Measurements from ENCODE around the gene INPP5A. TPM values are rescaled to one million over a fixed set of nuclear protein-coding genes. Genes with fewer than 3 reads are reported as not detected.

Gene INPP5A
- total RNA-seq, 1 experiment from 2014 or later: 44.5 TPM

GRCh38 chr10:132549371-132549770 is 11.8 kb downstream of the INPP5A start:
- ChIA-PET CTCF (no interaction called here), POLR2A (no interaction called here)
- no peaks in the 10 kb centered on the region for H3K9me3 ChIP-seq
- peaks cover 4% of the 10 kb centered on the region for H3K4me1 ChIP-seq
- Mint-ChIP-seq H3K4me3 (ENCODE audit: unreplicated experiment) (no peak overlapping the region), H3K27ac (ENCODE audit: unreplicated experiment) (no peak overlapping the region), H3K36me3 (ENCODE audit: insufficient read depth, unreplicated experiment) (no peaks in the 10 kb centered on the region), H3K4me1 (ENCODE audit: low read depth, unreplicated experiment) (no peaks in the 10 kb centered on the region), H3K27me3 (ENCODE audit: insufficient read depth, unreplicated experiment) (no peaks in the 10 kb centered on the region), H3K9me3 (ENCODE audit: unreplicated experiment) (no peaks in the 10 kb centered on the region)
- no peak overlapping the region for H3K4me3 ChIP-seq (ENCODE audit: low read depth, low read length)
- no peaks in the 10 kb centered on the region for H3K36me3 ChIP-seq (ENCODE audit: control insufficient read depth, insufficient read depth, low read length)
- H3K27me3 ChIP-seq (replicated peaks; ENCODE audit: control insufficient read depth, insufficient read depth, low read length): no peaks in the 10 kb centered on the region
- BruUV-seq (replicated peaks): no TSS peak
- TF ChIP-seq, protein P1, sequence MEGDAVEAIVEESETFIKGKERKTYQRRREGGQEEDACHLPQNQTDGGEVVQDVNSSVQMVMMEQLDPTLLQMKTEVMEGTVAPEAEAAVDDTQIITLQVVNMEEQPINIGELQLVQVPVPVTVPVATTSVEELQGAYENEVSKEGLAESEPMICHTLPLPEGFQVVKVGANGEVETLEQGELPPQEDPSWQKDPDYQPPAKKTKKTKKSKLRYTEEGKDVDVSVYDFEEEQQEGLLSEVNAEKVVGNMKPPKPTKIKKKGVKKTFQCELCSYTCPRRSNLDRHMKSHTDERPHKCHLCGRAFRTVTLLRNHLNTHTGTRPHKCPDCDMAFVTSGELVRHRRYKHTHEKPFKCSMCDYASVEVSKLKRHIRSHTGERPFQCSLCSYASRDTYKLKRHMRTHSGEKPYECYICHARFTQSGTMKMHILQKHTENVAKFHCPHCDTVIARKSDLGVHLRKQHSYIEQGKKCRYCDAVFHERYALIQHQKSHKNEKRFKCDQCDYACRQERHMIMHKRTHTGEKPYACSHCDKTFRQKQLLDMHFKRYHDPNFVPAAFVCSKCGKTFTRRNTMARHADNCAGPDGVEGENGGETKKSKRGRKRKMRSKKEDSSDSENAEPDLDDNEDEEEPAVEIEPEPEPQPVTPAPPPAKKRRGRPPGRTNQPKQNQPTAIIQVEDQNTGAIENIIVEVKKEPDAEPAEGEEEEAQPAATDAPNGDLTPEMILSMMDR (IDR thresholded peaks at IDR 0.05; ENCODE audit: insufficient read depth in 1 of 2, low read depth in 1 of 2, low read length in 1 of 2, severe bottlenecking in 1 of 2, unreplicated experiment in 1 of 2): no peak
- DNase-seq: no peak
- intact Hi-C loops (cut with micrococcal nuclease; ENCODE audit: unreplicated experiment): no loop called here

DNA sequence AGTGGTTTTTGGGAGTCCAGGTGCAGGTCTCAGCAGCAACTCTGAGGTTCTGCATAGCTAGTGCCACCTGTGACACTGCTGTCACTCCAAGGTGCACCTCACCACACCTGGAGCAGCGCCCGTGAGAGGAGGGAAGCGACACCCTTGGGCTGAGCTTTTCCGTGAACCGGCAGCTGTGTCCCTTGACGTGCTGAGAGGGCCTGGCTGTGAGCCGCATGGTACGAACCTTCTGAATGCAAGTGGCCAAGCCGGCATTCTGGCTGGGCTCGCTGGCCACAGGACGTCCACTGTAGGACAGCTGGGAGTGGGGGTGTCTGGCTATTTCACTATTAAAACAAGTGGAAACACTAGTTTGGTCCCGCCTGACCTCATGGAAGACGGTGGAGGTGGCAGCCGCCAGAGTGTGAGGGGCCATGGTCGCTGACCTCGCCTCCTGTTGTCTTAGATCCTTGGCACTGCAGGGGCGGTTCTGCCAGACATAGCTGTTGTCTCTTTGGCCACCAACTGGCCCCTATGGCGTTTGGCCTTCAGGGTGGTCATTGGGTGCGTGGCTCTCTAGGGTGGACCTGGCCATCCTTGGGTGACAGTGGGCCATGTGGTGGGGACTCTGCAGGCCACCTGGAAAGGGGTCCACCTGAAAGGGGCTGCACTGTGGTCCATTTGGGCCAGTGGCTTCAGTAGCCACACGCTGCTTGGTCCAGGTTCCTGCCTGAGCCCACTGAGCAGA is 12.9 kb downstream of the INPP5A start:
- Mint-ChIP-seq H3K36me3 (ENCODE audit: insufficient read depth, unreplicated experiment) (no peaks in the 10 kb centered on the region), H3K27me3 (ENCODE audit: insufficient read depth, unreplicated experiment) (no peaks in the 10 kb centered on the region), H3K9me3 (ENCODE audit: unreplicated experiment) (no peaks in the 10 kb centered on the region), H3K27ac (ENCODE audit: unreplicated experiment) (no peak overlapping the region), H3K4me3 (ENCODE audit: unreplicated experiment) (no peak overlapping the region), H3K4me1 (ENCODE audit: low read depth, unreplicated experiment) (no peaks in the 10 kb centered on the region)
- Histone ChIP-seq H3K4me1 (peaks cover 4% of the 10 kb centered on the region), H3K27me3 (replicated peaks; ENCODE audit: control insufficient read depth, insufficient read depth, low read length) (no peaks in the 10 kb centered on the region), H3K36me3 (ENCODE audit: control insufficient read depth, insufficient read depth, low read length) (no peaks in the 10 kb centered on the region), H3K4me3 (ENCODE audit: low read depth, low read length) (no peak overlapping the region), H3K9me3 (no peaks in the 10 kb centered on the region)
- CTCF ChIA-PET: no interaction called here
- intact Hi-C loops (cut with micrococcal nuclease; ENCODE audit: unreplicated experiment): no loop called here
- no peak for DNase-seq
- BruUV-seq (replicated peaks): no TSS peak
- TF ChIP-seq, protein P1 (IDR thresholded peaks at IDR 0.05; ENCODE audit: insufficient read depth in 1 of 2, low read depth in 1 of 2, low read length in 1 of 2, severe bottlenecking in 1 of 2, unreplicated experiment in 1 of 2): no peak
- POLR2A ChIA-PET: interaction anchor here (0.6 kb wide), 1 partner anchor 98 kb away, joined by 3 read pairs; no protein-coding TSS in a partner anchor

DNA sequence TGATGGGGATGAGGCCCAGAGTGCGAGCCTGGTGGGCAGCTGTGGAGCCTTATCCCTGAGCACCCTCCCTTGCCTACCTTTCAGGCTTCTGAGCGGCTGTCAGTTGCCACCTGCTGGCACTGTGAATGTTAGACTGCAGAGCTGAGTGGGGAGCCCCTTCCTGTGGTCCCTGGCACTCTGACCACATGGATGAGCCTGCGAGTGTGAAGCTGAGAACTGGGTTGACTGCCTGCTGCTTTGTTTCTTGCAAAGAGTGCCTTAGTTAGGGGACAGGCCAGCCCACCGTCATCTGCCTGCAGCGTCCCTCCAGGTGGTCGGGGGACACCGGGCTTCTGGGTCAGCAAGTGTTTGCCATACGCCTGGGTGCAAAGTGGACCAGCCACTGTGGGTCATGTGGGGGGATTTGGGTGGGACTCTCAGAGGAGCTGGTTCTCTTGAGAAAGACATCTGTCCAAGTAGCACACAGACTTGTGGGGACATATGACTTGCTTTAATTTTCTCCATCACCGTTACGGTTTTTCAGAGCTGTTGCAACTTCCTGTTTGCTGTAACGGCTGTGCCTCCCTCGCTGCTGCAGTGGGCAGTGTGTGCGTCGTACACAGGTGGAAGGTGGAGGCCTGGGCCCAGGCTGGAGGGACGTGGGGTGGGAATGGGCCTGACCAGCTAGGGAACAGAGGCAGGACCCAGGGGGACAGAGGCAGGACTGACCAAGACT is 13.7 kb downstream of the INPP5A start:
- Histone ChIP-seq H3K4me1 (peaks cover 4% of the 10 kb centered on the region), H3K36me3 (ENCODE audit: control insufficient read depth, insufficient read depth, low read length) (no peaks in the 10 kb centered on the region), H3K9me3 (no peaks in the 10 kb centered on the region), H3K27me3 (replicated peaks; ENCODE audit: control insufficient read depth, insufficient read depth, low read length) (no peaks in the 10 kb centered on the region), H3K4me3 (ENCODE audit: low read depth, low read length) (no peak overlapping the region)
- intact Hi-C loops (cut with micrococcal nuclease; ENCODE audit: unreplicated experiment): no loop called here
- Mint-ChIP-seq H3K27ac (ENCODE audit: unreplicated experiment) (no peak overlapping the region), H3K4me3 (ENCODE audit: unreplicated experiment) (no peak overlapping the region), H3K9me3 (ENCODE audit: unreplicated experiment) (no peaks in the 10 kb centered on the region), H3K4me1 (ENCODE audit: low read depth, unreplicated experiment) (peaks cover under 1% of the 10 kb centered on the region), H3K36me3 (ENCODE audit: insufficient read depth, unreplicated experiment) (no peaks in the 10 kb centered on the region), H3K27me3 (ENCODE audit: insufficient read depth, unreplicated experiment) (no peaks in the 10 kb centered on the region)
- ChIA-PET CTCF (no interaction called here), POLR2A (interaction anchor here (0.6 kb wide), 1 partner anchor 97 kb away, joined by 3 read pairs; no protein-coding TSS in a partner anchor)
- BruUV-seq (replicated peaks): no TSS peak
- DNase-seq: no peak
- TF ChIP-seq, protein P1 (IDR thresholded peaks at IDR 0.05; ENCODE audit: insufficient read depth in 1 of 2, low read depth in 1 of 2, low read length in 1 of 2, severe bottlenecking in 1 of 2, unreplicated experiment in 1 of 2): no peak
